Thyroid gland (tissue), 4 donors: ENCODE measurements around the gene NOTCH4. TPM values are rescaled to one million over a fixed set of nuclear protein-coding genes. Genes with fewer than 3 reads are reported as not detected.
"Not testable (repeated sequence)": the region's sequence is repeated elsewhere in the genome, so short reads cannot be mapped to it uniquely, and the experiment has no call there.

Experiments
- DNase-seq, 2 donors: peaks; one replicate each; pipeline ENCODE4 v3.0.0-alpha.2; 2019
- H3K27ac ChIP-seq, 3 donors: fragments of 200-600 bp; sonication (generic); 1 replicate in 2 of 3; 2 replicates in 1 of 3; pipeline ENCODE4 v1.5.1; 2016 to 2019; ENCODE audit warnings: mild to moderate bottlenecking in 1 of 3, moderate library complexity in 1 of 3
- H3K27me3 ChIP-seq: fragments of 200-600 bp; sonication (generic); one replicate; pipeline ENCODE4 v1.5.1; 2019
- H3K36me3 ChIP-seq, 2 donors: fragments of 200-600 bp; sonication (generic); one replicate each; pipeline ENCODE4 v1.5.1; 2016 to 2019
- H3K4me1 ChIP-seq, 2 donors: fragments of 200-600 bp; sonication (generic); one replicate each; pipeline ENCODE4 v1.5.1; 2017 to 2019
- H3K4me3 ChIP-seq, 3 donors: fragments of 200-600 bp; sonication (generic); replicated peaks in 1 of 3; 1 replicate in 2 of 3; 2 replicates in 1 of 3; pipeline ENCODE4 v1.5.1; 2016; ENCODE audit warnings: mild to moderate bottlenecking in 1 of 3
- H3K9me3 ChIP-seq: fragments of 200-600 bp; sonication (generic); one replicate; pipeline ENCODE4 v1.5.1; 2017
- POLR2A ChIP-seq, 2 donors: fragments of 450-650 bp; IDR thresholded peaks; one replicate each; pipeline ENCODE4 v1.6.1; 2017; ENCODE audit warnings: antibody characterized with exemption in 2 of 2, mild to moderate bottlenecking in 2 of 2, moderate library complexity in 1 of 2
- WGBS, 2 donors: methylation state at CpG; one replicate each; pipeline ENCODE4 v1.1.5; 2017; 5-methylcytosine and 5-hydroxymethylcytosine counted together
- intact Hi-C: fragments of 100-400 bp; cut with DNase I; formaldehyde crosslinking; loops from one replicate; pipeline ENCODE4 v1.15.1; 2023
- total RNA-seq, 4 donors: library from RNA; depleted of rRNA; stranded (reverse); fragments of >200 nt; gene quantifications; one replicate each; pipeline ENCODE4 v1.2.3, GENCODE V29; 2016
- TF ChIP-seq, protein P1 (sequence below), 6 experiments: fragments of 200-600 bp in 3 of 6; fragments of 450-650 bp in 3 of 6; sonication (generic) in 3 of 6; IDR thresholded peaks; one replicate each; pipeline ENCODE4 v1.5.1; 2016 to 2019; ENCODE audit warnings: antibody characterized with exemption in 6 of 6, mild to moderate bottlenecking in 2 of 6, inconsistent platforms in 1 of 6, moderate library complexity in 1 of 6

Gene NOTCH4
- total RNA-seq, 4 donors from 2014 or later = 11.0 to 37.9 (median 17.5) TPM

DNA sequence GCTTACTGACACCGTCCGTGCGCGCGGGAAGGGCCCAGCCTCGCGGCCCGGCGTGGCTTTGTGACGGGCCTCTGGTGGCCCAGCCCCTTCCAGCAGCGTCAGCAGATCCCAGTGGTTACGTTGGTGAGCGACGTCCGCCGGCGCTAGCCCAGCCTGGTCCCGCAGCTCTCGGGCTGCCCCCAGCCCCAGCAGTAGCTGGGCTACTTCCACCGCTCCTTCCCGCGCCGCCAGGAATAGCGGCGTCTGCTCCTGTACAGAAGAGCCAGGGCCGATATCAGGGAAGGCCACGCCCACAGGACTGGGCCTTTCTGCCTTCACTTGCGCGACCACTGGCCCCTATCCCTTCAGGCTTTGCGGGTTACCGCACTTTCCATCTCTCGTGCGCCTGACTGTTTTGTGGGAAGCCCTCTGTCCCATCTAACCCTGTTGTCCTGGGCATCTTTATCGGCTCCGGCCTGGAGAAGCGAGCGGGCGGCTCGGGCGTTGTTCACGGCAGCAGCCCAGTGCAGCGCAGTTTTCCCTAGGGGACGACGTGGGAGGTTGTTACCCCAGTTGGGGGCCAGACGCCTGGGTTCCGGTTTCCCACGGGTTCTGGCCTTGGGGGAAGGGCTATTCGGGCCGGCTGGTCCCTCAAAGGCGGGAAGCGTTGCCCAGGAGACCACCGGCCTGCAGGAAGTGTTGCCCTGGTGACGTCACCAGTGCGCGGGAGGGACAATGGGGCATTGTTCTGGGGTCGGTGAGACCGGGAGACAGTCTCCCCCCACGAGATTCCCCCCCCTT, 27.8 kb downstream of the NOTCH4 start:
- 0 to 1% methylated on average over 27 to 35 of the region's 58 CpGs for WGBS, 2 donors
- Histone ChIP-seq H3K27ac (peak overlapping the region; percentile 98 to 99 (median 99)), H3K4me3 (peak overlapping the region; percentile 22 to 81 (median 57)), H3K27me3 (no peaks in the 10 kb centered on the region), H3K9me3 (no peaks in the 10 kb centered on the region), H3K4me1 (peaks cover 11 to 33% of the 10 kb centered on the region in 2 donors), H3K36me3 (no peaks in the 10 kb centered on the region)
- peak; percentile 79 to 83 for DNase-seq
- peak; percentile 90 to 94 for TF ChIP-seq POLR2A (IDR thresholded peaks at IDR 0.05)
- TF ChIP-seq, protein P1, sequence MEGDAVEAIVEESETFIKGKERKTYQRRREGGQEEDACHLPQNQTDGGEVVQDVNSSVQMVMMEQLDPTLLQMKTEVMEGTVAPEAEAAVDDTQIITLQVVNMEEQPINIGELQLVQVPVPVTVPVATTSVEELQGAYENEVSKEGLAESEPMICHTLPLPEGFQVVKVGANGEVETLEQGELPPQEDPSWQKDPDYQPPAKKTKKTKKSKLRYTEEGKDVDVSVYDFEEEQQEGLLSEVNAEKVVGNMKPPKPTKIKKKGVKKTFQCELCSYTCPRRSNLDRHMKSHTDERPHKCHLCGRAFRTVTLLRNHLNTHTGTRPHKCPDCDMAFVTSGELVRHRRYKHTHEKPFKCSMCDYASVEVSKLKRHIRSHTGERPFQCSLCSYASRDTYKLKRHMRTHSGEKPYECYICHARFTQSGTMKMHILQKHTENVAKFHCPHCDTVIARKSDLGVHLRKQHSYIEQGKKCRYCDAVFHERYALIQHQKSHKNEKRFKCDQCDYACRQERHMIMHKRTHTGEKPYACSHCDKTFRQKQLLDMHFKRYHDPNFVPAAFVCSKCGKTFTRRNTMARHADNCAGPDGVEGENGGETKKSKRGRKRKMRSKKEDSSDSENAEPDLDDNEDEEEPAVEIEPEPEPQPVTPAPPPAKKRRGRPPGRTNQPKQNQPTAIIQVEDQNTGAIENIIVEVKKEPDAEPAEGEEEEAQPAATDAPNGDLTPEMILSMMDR (IDR thresholded peaks at IDR 0.05) = no peak
- intact Hi-C loops = no loop called here

DNA sequence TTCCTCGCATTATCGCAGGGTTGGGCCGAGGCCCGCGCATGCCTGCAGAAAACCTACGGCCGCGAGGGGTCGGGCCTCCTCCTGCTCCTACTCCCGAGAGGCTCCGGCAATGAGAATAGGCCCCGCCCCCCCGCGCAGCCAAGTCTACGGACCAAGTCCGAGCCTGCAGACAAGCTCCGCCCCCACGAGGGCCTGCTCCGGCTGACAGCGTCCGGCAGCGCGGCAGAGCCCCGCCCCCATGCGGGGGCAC, 28.3 kb downstream of the NOTCH4 start:
- Histone ChIP-seq H3K36me3 (no peaks in the 10 kb centered on the region), H3K27ac (peak overlapping the region in 2 of 3 donors; percentile 98 to 99), H3K27me3 (no peaks in the 10 kb centered on the region), H3K4me3 (peak overlapping the region in 1 of 3 donors; percentile 81), H3K9me3 (no peaks in the 10 kb centered on the region), H3K4me1 (peaks cover 11 to 38% of the 10 kb centered on the region in 2 donors)
- peak; percentile 100 for DNase-seq
- TF ChIP-seq, protein P1 (IDR thresholded peaks at IDR 0.05) = peak in 3 of 6 experiments; percentile 46 to 76 (median 52)
- TF ChIP-seq POLR2A (IDR thresholded peaks at IDR 0.05) = no peak
- intact Hi-C loops = no loop called here
- 0 to 1% methylated on average over 7 to 17 of the region's 25 CpGs for WGBS, 2 donors

DNA sequence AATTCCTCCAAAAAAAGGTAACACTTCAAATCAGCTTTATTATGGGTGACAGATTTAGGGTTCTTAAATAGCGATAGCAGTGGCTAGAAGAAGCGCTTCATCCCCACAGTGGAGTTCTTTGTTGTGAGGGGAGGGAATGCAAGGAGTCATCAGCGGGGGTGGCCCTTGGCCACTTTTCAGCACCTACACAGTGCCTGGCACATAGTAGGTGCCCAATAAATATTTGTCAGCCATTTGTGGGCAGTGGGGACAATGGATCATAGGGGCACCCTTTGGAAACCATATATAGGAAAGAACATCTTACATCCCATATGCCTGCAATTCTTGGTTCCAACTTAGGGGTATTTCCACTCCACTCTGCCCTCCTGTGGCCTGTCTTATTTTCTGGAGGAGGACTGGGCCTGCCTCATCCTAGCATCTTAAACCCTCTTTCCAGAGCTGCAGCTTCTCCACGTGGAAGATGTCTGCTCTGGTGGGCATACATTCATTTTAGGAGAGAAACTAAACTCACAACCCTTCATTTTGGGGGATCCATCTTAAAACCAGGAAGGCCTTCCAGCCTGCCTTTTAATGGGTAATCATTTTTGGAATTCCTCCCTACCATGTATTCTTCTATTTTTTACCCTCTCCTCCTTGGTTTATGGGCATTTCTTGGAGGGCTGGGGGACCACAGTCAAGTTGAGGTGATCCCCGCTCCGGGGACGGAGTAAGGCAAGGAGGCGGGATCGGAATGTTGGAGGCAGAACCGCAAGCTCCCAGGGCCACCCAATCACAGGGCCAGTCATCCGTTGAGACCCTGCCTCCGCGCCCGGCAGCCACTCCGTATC, 28.8 kb downstream of the NOTCH4 start:
- peak overlapping the region; percentile 80 to 99 (median 97) for H3K27ac ChIP-seq
- intact Hi-C loops = no loop called here
- peak overlapping the region in 1 of 3 donors; percentile 7 for H3K4me3 ChIP-seq

DNA sequence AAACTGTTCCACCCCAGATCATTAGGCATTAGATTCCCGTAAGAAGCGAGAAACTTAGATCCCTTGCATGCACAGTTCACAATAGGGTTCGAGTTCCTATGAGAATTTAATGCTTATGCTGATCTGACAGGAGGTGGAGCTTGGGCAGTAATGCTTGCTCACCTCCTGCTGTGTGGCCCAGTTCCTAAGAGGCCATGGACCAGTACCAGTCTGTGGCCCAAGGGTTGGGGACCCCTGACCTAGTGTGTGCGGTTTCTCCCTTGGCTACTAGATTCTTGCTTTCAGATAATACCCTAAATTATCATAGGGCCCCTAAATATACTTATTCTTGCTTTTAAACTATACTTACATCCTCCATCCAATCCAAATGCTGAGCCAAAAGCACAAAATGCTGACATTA, 29.5 kb downstream of the NOTCH4 start:
- Histone ChIP-seq H3K36me3 (no peaks in the 10 kb centered on the region), H3K4me3 (no peak overlapping the region), H3K27ac (peak overlapping the region in 2 of 3 donors; percentile 97 to 99), H3K9me3 (no peaks in the 10 kb centered on the region), H3K4me1 (peaks cover 11 to 40% of the 10 kb centered on the region in 2 donors), H3K27me3 (no peaks in the 10 kb centered on the region)
- intact Hi-C loops = no loop called here
- no peak for TF ChIP-seq POLR2A (IDR thresholded peaks at IDR 0.05)
- TF ChIP-seq, protein P1 (IDR thresholded peaks at IDR 0.05) = no peak
- 87 to 89% methylated on average over 4 of the region's 4 CpGs for WGBS, 2 donors
- DNase-seq = no peak

More for the DNA sequence above, 28.8 kb downstream of the NOTCH4 start:
- no peaks in the 10 kb centered on the region for H3K27me3 ChIP-seq
- WGBS, 2 donors = 17 to 18% methylated on average over 15 of the region's 15 CpGs
- no peaks in the 10 kb centered on the region for H3K9me3 ChIP-seq
- H3K4me1 ChIP-seq = peaks cover 11 to 40% of the 10 kb centered on the region in 2 donors
- peak in 1 of 2 donors; percentile 35 for DNase-seq
- H3K36me3 ChIP-seq = no peaks in the 10 kb centered on the region
- TF ChIP-seq, protein P1 (IDR thresholded peaks at IDR 0.05) = peak in 5 of 6 experiments; percentile 18 to 74 (median 49)
- peak in 1 of 2 donors; percentile 86 for TF ChIP-seq POLR2A (IDR thresholded peaks at IDR 0.05)

DNA sequence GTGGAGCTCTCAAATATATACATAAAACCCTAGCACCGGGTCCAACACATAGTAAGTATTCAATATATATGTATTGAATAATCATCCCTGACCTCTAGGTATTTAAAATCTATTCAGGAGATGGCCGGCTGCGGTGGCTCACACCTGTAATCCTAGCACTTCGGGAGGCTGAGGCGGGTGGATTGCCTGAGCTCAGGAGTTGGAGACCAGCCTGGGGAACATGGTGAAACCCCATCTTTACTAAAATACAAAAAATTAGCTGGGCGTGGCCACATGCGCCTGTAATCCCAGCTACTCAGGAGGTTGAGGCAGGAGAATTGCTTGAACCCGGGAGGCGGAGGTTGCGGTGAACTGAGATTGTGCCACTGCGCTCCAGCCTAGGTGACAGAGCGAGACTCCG, 30.8 kb downstream of the NOTCH4 start:
- H3K4me1 ChIP-seq = peaks cover 23 to 50% of the 10 kb centered on the region in 2 donors
- DNase-seq, H3K9me3 ChIP-seq, H3K4me3 ChIP-seq, H3K27me3 ChIP-seq, H3K36me3 ChIP-seq, intact Hi-C loops: not testable (repeated sequence)
- peak overlapping the region; percentile 51 to 99 (median 53) for H3K27ac ChIP-seq
- 79 to 86% methylated on average over 13 of the region's 13 CpGs for WGBS, 2 donors
